GM23338 (cell line): ENCODE data around the gene LNP1. TPM values are rescaled to one million over a fixed set of nuclear protein-coding genes. Genes with fewer than 3 reads are reported as not detected.

Source experiments
- ATAC-seq: fragments of 200-7000 bp; cut with Tn5 transposase; 3 replicates; pipeline ENCODE4 v1.9.1; 2020
- DNase-seq: peaks from one replicate; pipeline ENCODE4 v3.0.0-alpha.2; 2015; ENCODE audit warnings: low spot score
- H2AFZ ChIP-seq: fragments of 200-600 bp; sonication (generic); 2 replicates; pipeline ENCODE4 v1.8.0; 2016; ENCODE audit warnings: antibody characterized with exemption, mild to moderate bottlenecking, moderate library complexity
- H3F3A ChIP-seq: fragments of 200-600 bp; sonication (generic); replicated peaks from 2 replicates; pipeline ENCODE4 v1.8.0; 2017; ENCODE audit warnings: antibody characterized with exemption, mixed run types, low read depth
- H3K27ac ChIP-seq: fragments of 200-600 bp; sonication (generic); 2 replicates; pipeline ENCODE4 v1.6.1; 2016; ENCODE audit warnings: low read depth
- H3K27me3 ChIP-seq: fragments of 200-600 bp; sonication (generic); 2 replicates; pipeline ENCODE4 v1.8.0; 2016; ENCODE audit warnings: mild to moderate bottlenecking, mixed run types, moderate library complexity; ENCODE audit not compliant: insufficient read depth
- H3K36me3 ChIP-seq: fragments of 200-600 bp; sonication (generic); 2 replicates; pipeline ENCODE4 v1.8.0; 2016; ENCODE audit warnings: mild to moderate bottlenecking; ENCODE audit not compliant: insufficient read depth
- H3K4me1 ChIP-seq: fragments of 200-600 bp; sonication (generic); 2 replicates; pipeline ENCODE4 v1.8.0; 2016; ENCODE audit warnings: mild to moderate bottlenecking, moderate library complexity; ENCODE audit not compliant: insufficient read depth
- H3K4me2 ChIP-seq: fragments of 200-600 bp; sonication (generic); 2 replicates; pipeline ENCODE4 v1.7.1; 2017; ENCODE audit warnings: mixed run types
- H3K4me3 ChIP-seq: fragments of 200-600 bp; sonication (generic); 2 replicates; pipeline ENCODE4 v1.6.1; 2016; ENCODE audit warnings: mixed run types
- H3K79me2 ChIP-seq: fragments of 200-600 bp; sonication (generic); replicated peaks from 2 replicates; pipeline ENCODE4 v1.8.0; 2017; ENCODE audit warnings: mild to moderate bottlenecking; ENCODE audit not compliant: insufficient read depth
- H3K9me2 ChIP-seq: fragments of 200-600 bp; sonication (generic); 2 replicates; pipeline ENCODE4 v1.8.0; 2017; ENCODE audit not compliant: insufficient read depth
- H4K20me1 ChIP-seq: fragments of 200-600 bp; sonication (generic); replicated peaks from 2 replicates; pipeline ENCODE4 v1.8.0; 2017; ENCODE audit warnings: mild to moderate bottlenecking; ENCODE audit not compliant: insufficient read depth
- H3K27ac Mint-ChIP-seq: 2 replicates; pipeline ENCODE4 v1.8.0; 2020; ENCODE audit warnings: inconsistent platforms, mild to moderate bottlenecking, moderate library complexity, mixed read lengths
- H3K27me3 Mint-ChIP-seq: 3 replicates; pipeline ENCODE4 v1.8.0; 2022; ENCODE audit warnings: low read depth, mild to moderate bottlenecking, moderate library complexity, mixed read lengths, inconsistent platforms; ENCODE audit not compliant: insufficient read depth, poor library complexity
- H3K36me3 Mint-ChIP-seq: 3 replicates; pipeline ENCODE4 v1.8.0; 2021; ENCODE audit warnings: low read depth, mild to moderate bottlenecking, inconsistent platforms, moderate library complexity, mixed read lengths
- H3K4me1 Mint-ChIP-seq: 3 replicates; pipeline ENCODE4 v1.8.0; 2020; ENCODE audit warnings: mild to moderate bottlenecking, inconsistent platforms, mixed read lengths
- H3K4me3 Mint-ChIP-seq: 3 replicates; pipeline ENCODE4 v1.8.0; 2021; ENCODE audit warnings: moderate library complexity, mild to moderate bottlenecking, inconsistent platforms, mixed read lengths
- H3K9me3 Mint-ChIP-seq: 3 replicates; pipeline ENCODE4 v1.8.0; 2020; ENCODE audit warnings: moderate library complexity, mild to moderate bottlenecking, inconsistent platforms, mixed read lengths
- CREB1 ChIP-seq: fragments of 250-450 bp; sonication (Bioruptor Pico); IDR thresholded peaks from 2 replicates; pipeline ENCODE4 v1.5.0; 2020; ENCODE audit warnings: low read depth, mild to moderate bottlenecking, moderate library complexity
- JUNB ChIP-seq: IDR thresholded peaks from one replicate; pipeline ENCODE4 v1.6.1; 2016; ENCODE audit warnings: antibody characterized with exemption; ENCODE audit not compliant: unreplicated experiment
- POLR2AphosphoS5 ChIP-seq: IDR thresholded peaks from 2 replicates; pipeline ENCODE4 v1.6.1; 2016; ENCODE audit warnings: antibody characterized with exemption, low read depth
- STAT1 ChIP-seq: IDR thresholded peaks from one replicate; pipeline ENCODE4 v1.6.1; 2016; ENCODE audit warnings: antibody characterized with exemption; ENCODE audit not compliant: unreplicated experiment
- ZNF331 ChIP-seq: fragments of 250-450 bp; sonication (Bioruptor Pico); IDR thresholded peaks from 2 replicates; pipeline ENCODE4 v1.5.0; 2020; ENCODE audit warnings: low read depth, mild to moderate bottlenecking, moderate library complexity
- ZNF462 ChIP-seq: fragments of 250-450 bp; sonication (Bioruptor Pico); IDR thresholded peaks from 2 replicates; pipeline ENCODE4 v1.5.0; 2020; ENCODE audit warnings: mild to moderate bottlenecking, moderate library complexity
- polyA plus RNA-seq: library from polyadenylated mRNA; unstranded; fragments of >200 nt; fragmentation: Nextera tagmentation; extraction: Ambion mirVana; gene quantifications from 2 replicates; pipeline ENCODE4 v1.2.1, GENCODE V29; 2016
- total RNA-seq: library from RNA; depleted of rRNA; stranded (reverse); fragments of >200 nt; shearing (Covaris generic); gene quantifications from 2 replicates; pipeline ENCODE4 v1.2.3, GENCODE V29; 2014
- TF ChIP-seq, protein P1 (sequence below), 2 experiments: fragments of 200-600 bp in 1 of 2; sonication (generic) in 1 of 2; conservative IDR thresholded peaks; 2 replicates each; pipeline versions ENCODE4 v1.5.1 to v1.6.1; 2016 to 2017; ENCODE audit warnings: antibody characterized with exemption in 2 of 2, low read depth in 2 of 2, mild to moderate bottlenecking in 2 of 2, moderate library complexity in 1 of 2
- TF ChIP-seq, protein P2 (sequence below): IDR thresholded peaks from one replicate; pipeline ENCODE4 v1.6.1; 2018; ENCODE audit warnings: antibody characterized with exemption; ENCODE audit not compliant: unreplicated experiment

Gene LNP1
- total and polyA plus RNA-seq, 2 experiments from 2014 or later, result 4.7 to 6.7 TPM

- TF ChIP-seq, protein P1, sequence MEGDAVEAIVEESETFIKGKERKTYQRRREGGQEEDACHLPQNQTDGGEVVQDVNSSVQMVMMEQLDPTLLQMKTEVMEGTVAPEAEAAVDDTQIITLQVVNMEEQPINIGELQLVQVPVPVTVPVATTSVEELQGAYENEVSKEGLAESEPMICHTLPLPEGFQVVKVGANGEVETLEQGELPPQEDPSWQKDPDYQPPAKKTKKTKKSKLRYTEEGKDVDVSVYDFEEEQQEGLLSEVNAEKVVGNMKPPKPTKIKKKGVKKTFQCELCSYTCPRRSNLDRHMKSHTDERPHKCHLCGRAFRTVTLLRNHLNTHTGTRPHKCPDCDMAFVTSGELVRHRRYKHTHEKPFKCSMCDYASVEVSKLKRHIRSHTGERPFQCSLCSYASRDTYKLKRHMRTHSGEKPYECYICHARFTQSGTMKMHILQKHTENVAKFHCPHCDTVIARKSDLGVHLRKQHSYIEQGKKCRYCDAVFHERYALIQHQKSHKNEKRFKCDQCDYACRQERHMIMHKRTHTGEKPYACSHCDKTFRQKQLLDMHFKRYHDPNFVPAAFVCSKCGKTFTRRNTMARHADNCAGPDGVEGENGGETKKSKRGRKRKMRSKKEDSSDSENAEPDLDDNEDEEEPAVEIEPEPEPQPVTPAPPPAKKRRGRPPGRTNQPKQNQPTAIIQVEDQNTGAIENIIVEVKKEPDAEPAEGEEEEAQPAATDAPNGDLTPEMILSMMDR (conservative IDR thresholded peaks at IDR 0.05; ENCODE audit: low read depth in 2 of 2), result no peak
- no peak for TF ChIP-seq POLR2AphosphoS5
- TF ChIP-seq JUNB, result no peak
- TF ChIP-seq, protein P2, sequence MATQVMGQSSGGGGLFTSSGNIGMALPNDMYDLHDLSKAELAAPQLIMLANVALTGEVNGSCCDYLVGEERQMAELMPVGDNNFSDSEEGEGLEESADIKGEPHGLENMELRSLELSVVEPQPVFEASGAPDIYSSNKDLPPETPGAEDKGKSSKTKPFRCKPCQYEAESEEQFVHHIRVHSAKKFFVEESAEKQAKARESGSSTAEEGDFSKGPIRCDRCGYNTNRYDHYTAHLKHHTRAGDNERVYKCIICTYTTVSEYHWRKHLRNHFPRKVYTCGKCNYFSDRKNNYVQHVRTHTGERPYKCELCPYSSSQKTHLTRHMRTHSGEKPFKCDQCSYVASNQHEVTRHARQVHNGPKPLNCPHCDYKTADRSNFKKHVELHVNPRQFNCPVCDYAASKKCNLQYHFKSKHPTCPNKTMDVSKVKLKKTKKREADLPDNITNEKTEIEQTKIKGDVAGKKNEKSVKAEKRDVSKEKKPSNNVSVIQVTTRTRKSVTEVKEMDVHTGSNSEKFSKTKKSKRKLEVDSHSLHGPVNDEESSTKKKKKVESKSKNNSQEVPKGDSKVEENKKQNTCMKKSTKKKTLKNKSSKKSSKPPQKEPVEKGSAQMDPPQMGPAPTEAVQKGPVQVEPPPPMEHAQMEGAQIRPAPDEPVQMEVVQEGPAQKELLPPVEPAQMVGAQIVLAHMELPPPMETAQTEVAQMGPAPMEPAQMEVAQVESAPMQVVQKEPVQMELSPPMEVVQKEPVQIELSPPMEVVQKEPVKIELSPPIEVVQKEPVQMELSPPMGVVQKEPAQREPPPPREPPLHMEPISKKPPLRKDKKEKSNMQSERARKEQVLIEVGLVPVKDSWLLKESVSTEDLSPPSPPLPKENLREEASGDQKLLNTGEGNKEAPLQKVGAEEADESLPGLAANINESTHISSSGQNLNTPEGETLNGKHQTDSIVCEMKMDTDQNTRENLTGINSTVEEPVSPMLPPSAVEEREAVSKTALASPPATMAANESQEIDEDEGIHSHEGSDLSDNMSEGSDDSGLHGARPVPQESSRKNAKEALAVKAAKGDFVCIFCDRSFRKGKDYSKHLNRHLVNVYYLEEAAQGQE, result no peak
- TF ChIP-seq STAT1, result no peak
These were observed 64.8 kb downstream of the LNP1 start (continued) for GRCh38 chr3:100465892-100466777.

DNA sequence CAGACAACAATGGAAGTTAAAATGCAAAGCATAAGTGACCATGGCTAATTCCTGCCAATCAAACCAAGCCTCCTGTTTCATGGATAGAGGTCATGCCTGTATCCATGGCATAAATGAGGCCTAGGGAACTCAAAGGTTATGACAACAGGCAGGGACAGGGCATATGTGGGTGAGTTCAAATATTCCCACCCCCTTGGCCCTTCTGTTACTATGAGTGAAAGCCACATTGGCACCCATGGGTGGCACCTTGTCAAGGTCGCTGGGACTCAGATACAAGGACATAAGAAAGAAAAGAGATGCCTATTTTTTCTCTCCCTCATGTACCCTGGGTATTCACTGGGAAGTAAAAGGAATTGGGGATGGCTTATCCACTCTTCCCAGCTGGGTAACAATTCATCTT, 65.8 kb downstream of the LNP1 start:
- no peak for ATAC-seq
- no peaks in the 10 kb centered on the region for H3K4me1 Mint-ChIP-seq
- no peaks in the 10 kb centered on the region for H3K27me3 Mint-ChIP-seq
- no peak overlapping the region for H3K4me2 ChIP-seq
- H3K79me2 ChIP-seq, result no peaks in the 10 kb centered on the region
- H3K4me3 Mint-ChIP-seq, result no peak overlapping the region
- no peak for DNase-seq
- no peak overlapping the region for H3K27ac Mint-ChIP-seq
- no peaks in the 10 kb centered on the region for H3F3A ChIP-seq
- no peaks in the 10 kb centered on the region for H4K20me1 ChIP-seq
- H2AFZ ChIP-seq, result no peak overlapping the region
- no peaks in the 10 kb centered on the region for H3K9me2 ChIP-seq
- H3K9me3 Mint-ChIP-seq, result peaks cover 51% of the 10 kb centered on the region
- H3K27ac ChIP-seq, result no peak overlapping the region
- H3K36me3 Mint-ChIP-seq, result peaks cover 33% of the 10 kb centered on the region
- H3K27me3 ChIP-seq, result no peaks in the 10 kb centered on the region
- no peak overlapping the region for H3K4me3 ChIP-seq
- peaks cover 10% of the 10 kb centered on the region; the same call in 1 of the 2 replicates for H3K36me3 ChIP-seq
- H3K4me1 ChIP-seq, result no peaks in the 10 kb centered on the region
- no peak for TF ChIP-seq STAT1
- TF ChIP-seq ZNF331 (CRISPR knock-in tag), result no peak
- no peak for TF ChIP-seq ZNF462
- TF ChIP-seq, protein P1 (conservative IDR thresholded peaks at IDR 0.05; ENCODE audit: low read depth in 2 of 2), result no peak
- TF ChIP-seq CREB1, result no peak
